Hepatocyte (in vitro differentiated cells): ENCODE measurements around the gene RBM15B. TPM values are rescaled to one million over a fixed set of nuclear protein-coding genes. Genes with fewer than 3 reads are reported as not detected.
A peak's percentile ranks its signal among the peaks of the same experiment; 100 is the strongest.

Source experiments
- DNase-seq: peaks from one replicate; pipeline ENCODE4 v3.0.0-alpha.2; 2016; ENCODE audit warnings: low spot score
- H2AFZ ChIP-seq: fragments of 200-600 bp; sonication (generic); 2 replicates; pipeline ENCODE4 v1.6.0; 2016; ENCODE audit warnings: antibody characterized with exemption, mild to moderate bottlenecking
- H3K27ac ChIP-seq: fragments of 200-600 bp; sonication (generic); 2 replicates; pipeline ENCODE4 v1.5.1; 2016; ENCODE audit warnings: mild to moderate bottlenecking
- H3K27me3 ChIP-seq: fragments of 200-600 bp; sonication (generic); 2 replicates; pipeline ENCODE4 v1.6.1; 2016
- H3K36me3 ChIP-seq: fragments of 200-600 bp; sonication (generic); replicated peaks from 2 replicates; pipeline ENCODE4 v1.5.1; 2016; ENCODE audit warnings: low read depth; ENCODE audit not compliant: insufficient read depth
- H3K4me1 ChIP-seq: fragments of 200-600 bp; sonication (generic); 2 replicates; pipeline ENCODE4 v1.5.1; 2016; ENCODE audit warnings: mild to moderate bottlenecking, moderate library complexity; ENCODE audit not compliant: insufficient read depth
- H3K4me2 ChIP-seq: fragments of 200-600 bp; sonication (generic); 2 replicates; pipeline ENCODE4 v1.6.0; 2016
- H3K4me3 ChIP-seq: fragments of 200-600 bp; sonication (generic); 2 replicates; pipeline ENCODE4 v1.5.1; 2016; ENCODE audit warnings: mild to moderate bottlenecking
- H3K79me2 ChIP-seq: fragments of 200-600 bp; sonication (generic); 2 replicates; pipeline ENCODE4 v1.6.0; 2017; ENCODE audit warnings: mild to moderate bottlenecking
- H3K9me2 ChIP-seq: fragments of 200-600 bp; sonication (generic); replicated peaks from 2 replicates; pipeline ENCODE4 v1.6.0; 2017; ENCODE audit warnings: mild to moderate bottlenecking; ENCODE audit not compliant: insufficient read depth
- H3K9me3 ChIP-seq: fragments of 200-600 bp; sonication (generic); 2 replicates; pipeline ENCODE4 v1.5.1; 2016; ENCODE audit warnings: low read depth, mild to moderate bottlenecking
- H4K20me1 ChIP-seq: fragments of 200-600 bp; sonication (generic); 2 replicates; pipeline ENCODE4 v1.6.0; 2016; ENCODE audit warnings: mild to moderate bottlenecking; ENCODE audit not compliant: insufficient read depth, poor library complexity, severe bottlenecking
- EZH2 ChIP-seq: fragments of 200-600 bp; sonication (generic); IDR thresholded peaks from 2 replicates; pipeline ENCODE4 v1.6.1; 2016; ENCODE audit warnings: antibody characterized with exemption, mild to moderate bottlenecking, borderline replicate concordance
- EZH2phosphoT487 ChIP-seq: fragments of 200-600 bp; sonication (generic); IDR thresholded peaks from one replicate; pipeline ENCODE4 v1.6.1; 2018; ENCODE audit warnings: antibody characterized with exemption, mild to moderate bottlenecking, low read depth, moderate library complexity; ENCODE audit not compliant: unreplicated experiment, severe bottlenecking
- WGBS: methylation state at CpG from one replicate; pipeline ENCODE4 v1.1.6; 2016; ENCODE audit warnings: low lambda C conversion rate; ENCODE audit errors: missing lambda C conversion rate; 5-methylcytosine and 5-hydroxymethylcytosine counted together
- polyA plus RNA-seq: library from polyadenylated mRNA; unstranded; fragments of >200 nt; fragmentation: Nextera tagmentation; extraction: Ambion mirVana; gene quantifications from 2 replicates; pipeline ENCODE4 v1.2.1, GENCODE V29; 2016
- total RNA-seq: library from RNA; depleted of rRNA; stranded (reverse); fragments of >200 nt; gene quantifications from 2 replicates; pipeline ENCODE4 v1.2.3, GENCODE V29; 2014
- TF ChIP-seq, protein P1 (sequence below): fragments of 200-600 bp; sonication (generic); IDR thresholded peaks from 2 replicates; pipeline ENCODE4 v1.5.1; 2016; ENCODE audit warnings: antibody characterized with exemption, mild to moderate bottlenecking; ENCODE audit not compliant: poor library complexity

RBM15B gene
- total and polyA plus RNA-seq, 2 experiments from 2014 or later, result 31.0 to 33.3 TPM

DNA sequence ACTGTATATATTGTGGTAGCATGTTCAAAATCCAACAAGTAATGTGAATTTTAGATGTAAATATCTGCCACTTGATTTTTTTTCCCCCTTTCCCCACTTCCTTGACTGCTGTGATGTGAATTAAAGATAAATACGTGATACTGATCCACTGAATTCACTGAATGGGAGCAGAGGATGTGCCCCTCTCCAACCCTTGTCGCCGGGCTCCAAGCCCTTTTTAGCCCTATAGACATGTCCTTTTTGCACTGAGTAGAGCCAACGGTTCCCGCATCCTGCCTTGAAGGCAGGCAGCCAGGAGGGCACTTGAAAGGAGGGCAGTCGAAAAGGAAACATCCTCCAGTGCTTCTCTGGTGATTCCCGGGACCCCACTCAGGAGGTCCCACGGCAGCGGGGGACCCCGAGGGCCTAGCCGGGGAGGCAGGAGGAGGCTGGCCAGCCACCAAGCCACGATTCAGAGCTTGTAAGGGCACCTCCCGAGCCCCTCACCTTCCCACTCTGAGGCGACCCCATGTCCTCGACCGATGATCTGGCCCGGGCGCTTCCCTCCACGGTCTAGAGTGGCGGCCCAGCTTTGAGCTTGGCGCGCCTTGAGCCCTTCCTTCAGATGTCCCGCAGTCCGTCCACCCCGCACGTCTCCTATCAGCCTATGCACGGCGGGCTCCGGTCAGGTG lies 6.9 kb upstream of the RBM15B start:
- Histone ChIP-seq H3K27me3 (no peaks in the 10 kb centered on the region), H2AFZ (peak overlapping the region; percentile 79), H3K4me2 (peak overlapping the region; percentile 84), H3K27ac (peak overlapping the region; percentile 96), H3K4me3 (peak overlapping the region; percentile 65), H3K4me1 (peaks cover 31% of the 10 kb centered on the region), H3K9me2 (no peaks in the 10 kb centered on the region), H3K9me3 (no peaks in the 10 kb centered on the region), H3K79me2 (peaks cover 48% of the 10 kb centered on the region), H3K36me3 (no peaks in the 10 kb centered on the region), H4K20me1 (peaks cover 23% of the 10 kb centered on the region)
- DNase-seq, result peak; percentile 63
- WGBS, result 1% methylated on average over 29 of the region's 29 CpGs
- no peak for TF ChIP-seq EZH2
- TF ChIP-seq, protein P1, sequence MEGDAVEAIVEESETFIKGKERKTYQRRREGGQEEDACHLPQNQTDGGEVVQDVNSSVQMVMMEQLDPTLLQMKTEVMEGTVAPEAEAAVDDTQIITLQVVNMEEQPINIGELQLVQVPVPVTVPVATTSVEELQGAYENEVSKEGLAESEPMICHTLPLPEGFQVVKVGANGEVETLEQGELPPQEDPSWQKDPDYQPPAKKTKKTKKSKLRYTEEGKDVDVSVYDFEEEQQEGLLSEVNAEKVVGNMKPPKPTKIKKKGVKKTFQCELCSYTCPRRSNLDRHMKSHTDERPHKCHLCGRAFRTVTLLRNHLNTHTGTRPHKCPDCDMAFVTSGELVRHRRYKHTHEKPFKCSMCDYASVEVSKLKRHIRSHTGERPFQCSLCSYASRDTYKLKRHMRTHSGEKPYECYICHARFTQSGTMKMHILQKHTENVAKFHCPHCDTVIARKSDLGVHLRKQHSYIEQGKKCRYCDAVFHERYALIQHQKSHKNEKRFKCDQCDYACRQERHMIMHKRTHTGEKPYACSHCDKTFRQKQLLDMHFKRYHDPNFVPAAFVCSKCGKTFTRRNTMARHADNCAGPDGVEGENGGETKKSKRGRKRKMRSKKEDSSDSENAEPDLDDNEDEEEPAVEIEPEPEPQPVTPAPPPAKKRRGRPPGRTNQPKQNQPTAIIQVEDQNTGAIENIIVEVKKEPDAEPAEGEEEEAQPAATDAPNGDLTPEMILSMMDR, result no peak
- TF ChIP-seq EZH2phosphoT487, result no peak

DNA sequence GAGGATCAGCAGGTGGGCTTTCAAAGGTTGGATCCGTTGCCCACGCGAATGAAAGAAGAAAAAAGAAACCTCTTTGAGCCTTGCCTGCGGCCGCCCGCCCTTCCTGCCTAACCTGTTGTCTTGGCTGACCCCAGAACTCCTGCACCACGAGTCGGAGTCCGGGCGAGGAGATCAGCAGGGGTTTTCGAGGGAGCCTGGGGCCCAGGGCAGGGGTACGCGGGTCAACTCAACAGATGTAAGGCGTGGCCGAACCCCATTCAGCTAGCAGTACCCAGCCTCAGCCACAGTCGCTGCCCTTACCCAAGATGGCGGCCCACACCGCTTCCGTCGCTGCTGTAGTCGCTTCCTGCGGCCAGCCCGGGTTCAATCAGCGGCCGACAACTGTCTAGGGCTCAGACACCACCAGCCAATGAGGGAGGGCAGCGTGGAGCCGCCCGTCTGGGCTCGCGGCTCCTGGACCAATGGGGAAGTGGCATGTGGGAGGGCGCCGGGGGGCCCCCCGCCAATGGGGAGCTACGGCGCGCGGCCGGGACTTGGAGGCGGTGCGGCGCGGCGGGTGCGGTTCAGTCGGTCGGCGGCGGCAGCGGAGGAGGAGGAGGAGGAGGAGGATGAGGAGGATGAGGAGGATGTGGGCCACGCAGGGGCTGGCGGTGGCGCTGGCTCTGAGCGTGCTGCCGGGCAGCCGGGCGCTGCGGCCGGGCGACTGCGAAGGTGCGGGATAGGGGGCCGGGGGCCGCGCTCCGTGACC lies 6.2 kb upstream of the RBM15B start, which contains the start of gene MANF:
TSS of gene MANF (plus strand) at position 566 of the 748 bp plus-strand sequence. CDS start at position 618, 52 bp downstream.
- peak within 1 kb of the TSS; percentile 65 for H3K4me3 ChIP-seq
- H3K27ac ChIP-seq, result peak within 1 kb of the TSS; percentile 96
- no peaks in the 10 kb centered on the region for H3K36me3 ChIP-seq
- H3K4me1 ChIP-seq, result peaks cover 36% of the 10 kb centered on the region
- peaks cover 23% of the 10 kb centered on the region for H4K20me1 ChIP-seq
- TF ChIP-seq EZH2phosphoT487 (no peak), EZH2 (no peak)
- TF ChIP-seq, protein P1, result no peak
- no peaks in the 10 kb centered on the region for H3K27me3 ChIP-seq
- no peaks in the 10 kb centered on the region for H3K9me2 ChIP-seq
- H2AFZ ChIP-seq, result peak within 1 kb of the TSS; percentile 79
- peak within 1 kb of the TSS; percentile 85 for H3K4me2 ChIP-seq
- peaks cover 48% of the 10 kb centered on the region for H3K79me2 ChIP-seq
- under 1% methylated on average over 37 of the region's 65 CpGs for WGBS
- DNase-seq, result peak; percentile 99
- H3K9me3 ChIP-seq, result no peaks in the 10 kb centered on the region

DNA sequence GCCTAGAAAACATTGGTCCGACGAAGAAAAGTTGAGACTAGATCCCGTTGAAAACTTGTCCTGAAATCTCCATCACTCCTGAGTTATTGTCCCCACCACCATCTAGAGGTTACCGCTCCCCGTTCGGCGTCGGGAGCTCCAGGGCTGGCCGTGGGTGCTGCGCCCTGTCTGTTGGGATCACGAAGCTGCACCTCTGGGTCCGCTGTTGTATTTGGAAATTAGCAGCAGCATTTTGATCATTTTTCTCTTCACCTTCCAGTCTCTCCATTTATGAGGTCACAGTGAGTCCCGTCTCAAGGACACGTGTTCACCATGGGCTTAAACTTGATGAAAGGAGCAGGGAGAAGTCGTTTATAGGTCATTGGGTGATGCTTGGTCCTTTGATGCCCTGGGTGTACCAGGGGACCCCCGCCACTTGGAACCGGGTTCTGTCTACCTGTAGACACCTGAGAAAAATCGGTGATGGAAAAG lies 5.4 kb upstream of the RBM15B start:
- no peaks in the 10 kb centered on the region for H3K27me3 ChIP-seq
- H3K9me3 ChIP-seq, result no peaks in the 10 kb centered on the region
- H3K9me2 ChIP-seq, result no peaks in the 10 kb centered on the region
- WGBS, result 5% methylated on average over 18 of the region's 18 CpGs
- H4K20me1 ChIP-seq, result peaks cover 23% of the 10 kb centered on the region
- H3K79me2 ChIP-seq, result peaks cover 56% of the 10 kb centered on the region
- peaks cover 41% of the 10 kb centered on the region for H3K4me1 ChIP-seq
- H3K4me3 ChIP-seq, result peak overlapping the region; percentile 47
- no peak for DNase-seq
- H3K36me3 ChIP-seq, result no peaks in the 10 kb centered on the region
- peak overlapping the region; percentile 85 for H3K4me2 ChIP-seq
- TF ChIP-seq EZH2, result no peak
- TF ChIP-seq, protein P1, result no peak
- no peak for TF ChIP-seq EZH2phosphoT487
- H3K27ac ChIP-seq, result peak overlapping the region; percentile 51
- H2AFZ ChIP-seq, result peak overlapping the region; percentile 10
